M059J (cell line): ENCODE results near the gene DAZ4. TPM values are rescaled to one million over a fixed set of nuclear protein-coding genes. Genes with fewer than 3 reads are reported as not detected.
"Not testable (repeated sequence)": the region's sequence is repeated elsewhere in the genome, so short reads cannot be mapped to it uniquely, and the experiment has no call there.

Source experiments
- DNase-seq: peaks from one replicate; pipeline ENCODE4 v3.0.0-alpha.2; 2012; ENCODE audit warnings: low read depth
- total RNA-seq: library from RNA; depleted of rRNA; stranded (reverse); fragments of >200 nt; shearing (Covaris generic); gene quantifications from 2 replicates; pipeline ENCODE4 v1.2.3, GENCODE V29; 2014; rRNA removed

DAZ4 gene
- total RNA-seq, result not detected in 2 replicates

DNA sequence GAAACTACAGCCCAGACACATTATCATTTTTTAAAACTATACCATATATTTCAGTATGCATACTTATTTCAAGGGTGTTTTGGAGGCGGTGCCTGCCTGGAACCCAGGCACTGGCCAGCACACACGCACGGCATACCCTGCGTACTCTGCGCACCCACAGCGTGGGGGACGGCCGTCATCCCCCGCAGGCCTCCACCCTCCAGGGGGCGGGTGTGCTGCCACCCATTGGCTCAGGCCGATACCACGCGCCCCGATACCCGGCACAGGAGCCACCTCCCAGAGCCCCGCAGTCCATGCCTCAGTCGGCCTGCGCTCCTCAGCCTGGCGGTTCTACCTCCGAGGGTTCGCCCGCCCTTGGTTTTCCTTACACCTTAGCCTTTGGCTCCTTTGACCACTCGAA, at the start of gene DAZ4:
TSS of gene DAZ4 (plus strand) at position 301 of the 400 bp plus-strand sequence. CDS start 208 bp downstream, outside the sequence.
- DNase-seq, result not testable (repeated sequence)

DNA sequence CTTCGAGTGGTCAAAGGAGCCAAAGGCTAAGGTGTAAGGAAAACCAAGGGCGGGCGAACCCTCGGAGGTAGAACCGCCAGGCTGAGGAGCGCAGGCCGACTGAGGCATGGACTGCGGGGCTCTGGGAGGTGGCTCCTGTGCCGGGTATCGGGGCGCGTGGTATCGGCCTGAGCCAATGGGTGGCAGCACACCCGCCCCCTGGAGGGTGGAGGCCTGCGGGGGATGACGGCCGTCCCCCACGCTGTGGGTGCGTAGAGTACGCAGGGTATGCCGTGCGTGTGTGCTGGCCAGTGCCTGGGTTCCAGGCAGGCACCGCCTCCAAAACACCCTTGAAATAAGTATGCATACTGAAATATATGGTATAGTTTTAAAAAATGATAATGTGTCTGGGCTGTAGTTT, 20.4 kb upstream of the DAZ4 start, which contains the start of gene DAZ3:
TSS of gene DAZ3 (minus strand) at position 101 of the 400 bp plus-strand sequence. CDS start 208 bp downstream, outside the sequence.
- DNase-seq, result not testable (repeated sequence)

DNA sequence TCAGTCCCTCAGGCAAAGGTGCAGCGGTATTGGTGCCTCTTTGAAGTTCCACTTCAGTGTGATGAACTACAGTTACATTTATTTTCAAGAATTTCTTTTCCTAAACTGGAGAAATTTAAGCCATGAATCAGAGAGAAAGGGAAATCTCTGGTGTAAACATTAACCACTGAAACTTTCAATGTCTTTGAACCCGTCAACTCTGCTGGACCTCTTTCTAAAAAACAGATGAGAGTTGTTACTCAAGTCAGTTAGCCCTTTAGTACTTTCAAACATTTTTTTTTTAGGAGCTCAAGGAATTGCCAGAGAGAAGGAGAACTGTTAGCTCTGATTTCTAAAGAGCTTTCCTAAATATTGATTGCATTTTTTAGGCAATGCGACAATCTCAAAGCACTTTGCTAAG, 11.9 kb upstream of the DAZ4 start:
- not testable (repeated sequence) for DNase-seq

DNA sequence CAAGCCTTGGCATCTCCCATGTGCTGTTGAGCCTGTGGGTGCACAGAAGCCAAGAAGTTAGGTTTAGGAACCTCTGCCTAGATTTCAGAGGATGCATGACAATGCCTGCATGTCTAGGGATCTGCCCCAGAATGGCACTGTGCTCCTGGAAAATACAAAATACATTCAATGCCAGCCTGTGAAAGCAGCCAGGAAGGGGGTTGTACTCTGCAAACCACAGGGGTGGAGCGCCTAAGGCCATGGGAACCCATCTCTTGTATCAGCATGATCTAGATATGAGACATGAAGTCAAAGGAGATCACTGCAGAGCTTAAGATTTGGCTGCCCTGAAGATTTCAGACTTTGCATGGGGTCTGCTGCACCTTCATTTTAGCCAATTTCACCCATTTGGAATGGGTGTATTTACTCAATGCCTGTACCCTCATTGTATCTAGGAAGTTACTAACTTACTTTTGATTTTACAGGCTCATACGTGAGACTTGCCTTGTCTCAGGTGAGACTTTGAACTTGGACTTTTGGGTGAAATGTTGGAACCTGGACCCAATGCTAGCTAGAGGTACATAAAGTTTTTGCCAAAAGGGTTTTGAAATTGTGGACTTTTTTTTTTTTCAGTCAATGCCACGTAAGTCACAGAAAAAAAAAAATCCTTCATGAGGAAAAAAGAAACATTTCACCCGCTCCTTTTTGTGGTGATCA, 9.4 kb upstream of the DAZ4 start:
- DNase-seq, result not testable (repeated sequence)

- DNase-seq, result not testable (repeated sequence)
Observed at GRCh38 chrY:24825069-24825468, 8.7 kb upstream of the DAZ4 start.

Other genes with a start within 250 kb of the DAZ4 start
- not detected in 2 replicates for gene BPY2B, start 215.9 kb upstream of the DAZ4 start, total RNA-seq
- gene DAZ3, start 20.5 kb upstream of the DAZ4 start, total RNA-seq, result not detected in 2 replicates
- gene BPY2C, start 218.2 kb downstream of the DAZ4 start, total RNA-seq, result not detected in 2 replicates